ENCODE measurements around the gene SLC19A1. TPM values are rescaled to one million over a fixed set of nuclear protein-coding genes. Genes with fewer than 3 reads are reported as not detected.

SLC19A1 gene
- total RNA-seq, 1 donor from 2014 or later, result 36.8 TPM

DNA sequence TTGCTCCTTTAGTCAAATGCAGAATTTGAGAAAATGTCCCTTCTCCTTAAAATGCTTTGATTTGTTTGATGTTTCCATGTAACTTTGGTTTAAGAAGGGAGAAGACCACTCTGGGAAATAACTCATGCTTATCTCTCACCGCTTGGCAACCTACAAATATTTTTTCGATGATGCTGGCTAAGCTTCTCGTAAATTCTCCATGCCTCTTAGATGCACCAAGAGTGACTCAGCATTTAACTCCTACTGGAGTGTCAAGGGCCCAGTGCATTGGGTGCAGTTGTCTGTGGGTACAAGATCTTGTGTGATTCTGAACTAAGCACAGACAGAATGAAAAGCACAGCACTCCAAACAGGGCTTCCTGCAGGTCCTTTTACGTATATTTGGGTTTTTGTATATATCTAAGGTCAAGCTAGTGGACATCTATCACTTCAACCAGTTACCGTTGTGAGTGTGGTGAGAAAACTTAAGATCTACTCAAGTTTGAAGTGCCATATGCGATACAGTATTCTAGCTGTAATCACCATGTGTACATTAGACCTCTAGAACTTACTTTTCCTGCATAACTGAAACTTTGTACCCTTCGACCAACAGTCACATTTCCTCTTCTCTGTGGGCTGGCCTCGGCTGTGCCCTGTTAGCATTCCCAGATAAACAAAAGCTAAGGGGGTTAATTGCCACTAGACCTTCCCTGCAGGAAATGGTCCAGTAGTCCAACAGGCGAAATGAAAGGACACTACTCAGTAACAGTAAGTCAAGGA lies 81.5 kb downstream of the SLC19A1 start:
- TF ChIP-seq, protein P1, sequence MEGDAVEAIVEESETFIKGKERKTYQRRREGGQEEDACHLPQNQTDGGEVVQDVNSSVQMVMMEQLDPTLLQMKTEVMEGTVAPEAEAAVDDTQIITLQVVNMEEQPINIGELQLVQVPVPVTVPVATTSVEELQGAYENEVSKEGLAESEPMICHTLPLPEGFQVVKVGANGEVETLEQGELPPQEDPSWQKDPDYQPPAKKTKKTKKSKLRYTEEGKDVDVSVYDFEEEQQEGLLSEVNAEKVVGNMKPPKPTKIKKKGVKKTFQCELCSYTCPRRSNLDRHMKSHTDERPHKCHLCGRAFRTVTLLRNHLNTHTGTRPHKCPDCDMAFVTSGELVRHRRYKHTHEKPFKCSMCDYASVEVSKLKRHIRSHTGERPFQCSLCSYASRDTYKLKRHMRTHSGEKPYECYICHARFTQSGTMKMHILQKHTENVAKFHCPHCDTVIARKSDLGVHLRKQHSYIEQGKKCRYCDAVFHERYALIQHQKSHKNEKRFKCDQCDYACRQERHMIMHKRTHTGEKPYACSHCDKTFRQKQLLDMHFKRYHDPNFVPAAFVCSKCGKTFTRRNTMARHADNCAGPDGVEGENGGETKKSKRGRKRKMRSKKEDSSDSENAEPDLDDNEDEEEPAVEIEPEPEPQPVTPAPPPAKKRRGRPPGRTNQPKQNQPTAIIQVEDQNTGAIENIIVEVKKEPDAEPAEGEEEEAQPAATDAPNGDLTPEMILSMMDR (IDR thresholded peaks at IDR 0.05; ENCODE audit: unreplicated experiment), result no peak
- no peaks in the 10 kb centered on the region for H3K27me3 Mint-ChIP-seq (ENCODE audit: low read depth)
- peaks cover 34% of the 10 kb centered on the region for H3K36me3 Mint-ChIP-seq
- H3K4me1 Mint-ChIP-seq, result peaks cover 10% of the 10 kb centered on the region
- no peak overlapping the region for H3K4me3 Mint-ChIP-seq
- no peak for DNase-seq (ENCODE audit: low spot score in 2 of 2, unreplicated experiment in 2 of 2)
- no peak overlapping the region for H3K27ac Mint-ChIP-seq
- peaks cover 17% of the 10 kb centered on the region for H3K9me3 Mint-ChIP-seq

DNA sequence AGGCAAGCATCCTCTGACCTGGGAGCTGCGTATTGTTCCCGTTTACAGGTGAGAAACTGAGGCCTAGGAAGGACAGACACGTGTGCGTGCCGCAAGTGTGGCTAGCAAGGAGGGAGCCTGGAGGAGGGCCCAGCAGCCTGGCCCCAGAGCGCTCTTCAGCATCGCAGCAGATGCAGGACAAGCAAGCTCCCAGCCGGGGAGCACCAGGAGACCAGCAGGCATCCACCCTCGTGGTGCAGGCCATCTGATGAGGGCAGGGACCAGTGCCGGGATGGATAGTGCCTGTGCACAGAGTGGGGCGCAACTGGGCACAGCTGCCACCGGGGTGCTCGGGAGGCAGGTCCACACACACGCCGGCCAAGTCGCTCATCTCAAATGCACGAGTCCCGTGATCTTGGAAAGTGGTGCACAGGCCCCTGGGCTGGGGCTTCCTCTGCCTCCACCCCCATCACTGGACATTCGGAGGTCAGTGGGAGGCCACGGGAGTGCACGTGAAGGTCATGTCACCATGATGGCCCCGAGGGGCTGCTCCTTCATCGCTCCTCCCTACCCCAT lies 82.2 kb downstream of the SLC19A1 start:
- TF ChIP-seq, protein P1 (IDR thresholded peaks at IDR 0.05; ENCODE audit: unreplicated experiment), result no peak
- peaks cover 17% of the 10 kb centered on the region for H3K9me3 Mint-ChIP-seq
- DNase-seq (ENCODE audit: low spot score in 2 of 2, unreplicated experiment in 2 of 2), result no peak
- H3K4me3 Mint-ChIP-seq, result no peak overlapping the region
- H3K27me3 Mint-ChIP-seq (ENCODE audit: low read depth), result no peaks in the 10 kb centered on the region
- H3K4me1 Mint-ChIP-seq, result peaks cover 10% of the 10 kb centered on the region
- H3K27ac Mint-ChIP-seq, result no peak overlapping the region
- peaks cover 34% of the 10 kb centered on the region for H3K36me3 Mint-ChIP-seq

DNA sequence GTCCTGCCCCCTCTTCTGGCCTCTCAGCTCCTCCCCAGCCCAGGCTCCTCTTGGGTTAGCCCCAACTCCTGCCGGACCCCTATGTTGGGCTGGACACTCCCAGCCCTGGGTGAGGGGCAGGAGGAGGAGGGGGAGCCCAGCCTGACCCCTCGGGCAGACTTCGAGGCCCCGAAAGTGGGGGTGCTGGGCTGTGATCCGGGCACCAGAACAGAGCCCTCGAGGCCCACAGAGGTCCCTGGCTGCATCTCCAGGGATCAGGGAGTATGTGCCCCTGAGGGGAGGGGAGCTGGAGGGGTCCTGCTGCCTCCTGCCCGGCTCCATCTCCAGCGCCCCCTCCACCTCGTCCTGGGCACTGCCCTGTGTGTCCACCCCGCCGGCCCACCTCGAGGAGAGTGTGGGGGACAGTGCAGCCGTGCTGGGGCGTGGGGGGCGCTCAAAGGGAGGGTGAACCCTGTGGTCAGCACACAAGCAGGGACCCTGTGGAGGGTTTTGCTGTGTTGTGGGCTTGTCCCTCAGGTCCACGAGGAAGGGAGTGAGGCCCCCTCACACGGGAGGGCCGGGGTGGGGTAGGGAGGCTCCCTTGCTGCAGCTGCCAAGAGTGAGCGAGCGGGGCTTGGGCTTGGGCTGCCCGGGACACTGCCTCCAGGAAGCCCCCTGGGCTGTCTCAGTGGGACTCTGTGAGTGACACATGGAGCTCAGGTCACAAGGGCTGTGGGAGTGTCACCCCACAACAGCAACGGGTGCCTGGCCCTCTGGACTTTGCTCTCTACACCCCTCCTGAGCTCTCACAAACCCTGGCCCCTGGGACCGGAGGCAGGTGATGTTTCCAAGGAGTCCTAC lies 82.8 kb downstream of the SLC19A1 start:
- no peaks in the 10 kb centered on the region for H3K27me3 Mint-ChIP-seq (ENCODE audit: low read depth)
- peaks cover 17% of the 10 kb centered on the region for H3K9me3 Mint-ChIP-seq
- TF ChIP-seq, protein P1 (IDR thresholded peaks at IDR 0.05; ENCODE audit: unreplicated experiment), result no peak
- peaks cover 34% of the 10 kb centered on the region for H3K36me3 Mint-ChIP-seq
- no peak overlapping the region for H3K27ac Mint-ChIP-seq
- H3K4me3 Mint-ChIP-seq, result no peak overlapping the region
- peaks cover 12% of the 10 kb centered on the region for H3K4me1 Mint-ChIP-seq
- DNase-seq (ENCODE audit: low spot score in 2 of 2, unreplicated experiment in 2 of 2), result no peak

DNA sequence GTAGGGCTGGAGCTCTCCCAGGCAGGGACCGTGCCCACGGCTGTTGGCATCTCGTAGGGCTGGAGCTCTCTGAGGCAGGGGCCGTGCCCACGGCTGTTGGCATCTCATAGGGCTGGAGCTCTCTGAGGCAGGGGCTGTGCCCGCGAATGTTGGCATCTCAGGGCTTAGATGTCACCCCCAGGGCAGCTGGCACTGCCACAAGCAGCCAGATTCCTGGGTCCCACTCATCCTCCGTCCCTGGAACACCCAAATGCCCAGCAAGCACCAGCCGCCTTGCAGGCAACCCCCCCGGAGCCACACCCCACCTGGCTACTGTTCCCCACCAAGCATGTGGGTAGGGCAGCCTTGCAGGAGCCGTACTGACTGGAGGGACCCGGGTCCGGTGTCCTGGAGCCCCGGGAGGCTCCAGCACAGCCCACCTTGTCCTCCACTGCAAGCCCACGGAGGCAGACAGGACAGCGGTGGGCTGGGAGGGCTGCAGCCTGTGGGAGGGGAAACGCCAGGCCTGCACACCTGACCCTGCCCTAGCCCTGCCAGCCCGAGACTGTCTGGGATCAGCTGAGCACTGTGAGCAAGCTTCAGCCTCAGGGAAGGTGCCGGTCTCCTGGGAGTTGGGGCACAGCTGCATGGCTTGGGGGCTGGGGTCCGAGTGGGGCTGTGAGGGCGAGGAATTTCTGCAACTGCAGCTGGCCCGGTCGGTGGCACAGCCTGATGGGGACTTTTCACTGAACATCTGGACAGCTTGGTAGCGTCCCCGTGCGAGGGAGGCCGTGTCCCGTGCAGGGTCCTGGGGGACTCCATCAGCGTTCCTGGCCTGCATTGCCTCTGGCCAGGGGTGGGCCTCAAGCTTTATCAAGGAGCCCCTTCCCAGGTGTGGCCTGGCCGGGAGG lies 83.7 kb downstream of the SLC19A1 start:
- DNase-seq (ENCODE audit: low spot score in 2 of 2, unreplicated experiment in 2 of 2), result no peak
- no peaks in the 10 kb centered on the region for H3K27me3 Mint-ChIP-seq (ENCODE audit: low read depth)

More for the DNA sequence above, 83.7 kb downstream of the SLC19A1 start:
- peaks cover 19% of the 10 kb centered on the region for H3K4me1 Mint-ChIP-seq
- H3K36me3 Mint-ChIP-seq, result peaks cover 34% of the 10 kb centered on the region
- peaks cover 17% of the 10 kb centered on the region for H3K9me3 Mint-ChIP-seq
- no peak overlapping the region for H3K27ac Mint-ChIP-seq
- no peak overlapping the region for H3K4me3 Mint-ChIP-seq
- TF ChIP-seq, protein P1 (IDR thresholded peaks at IDR 0.05; ENCODE audit: unreplicated experiment), result no peak
